ENCODE data around the gene CLSTN2.

- no peak for TF ChIP-seq CTCF (IDR thresholded peaks at IDR 0.05; ENCODE audit: low read depth, low read length, missing input control)
- TF ChIP-seq SP1 (IDR thresholded peaks at IDR 0.05): no peak
- TF ChIP-seq GABPA (IDR thresholded peaks at IDR 0.05 in 1 of 2, conservative IDR thresholded peaks at IDR 0.05 in 1 of 2): no peak
- TF ChIP-seq EGR1 (IDR thresholded peaks at IDR 0.05; ENCODE audit: low read depth in 2 of 2): no peak
- TF ChIP-seq TAF1 (conservative IDR thresholded peaks at IDR 0.05): no peak
- TF ChIP-seq YY1 (IDR thresholded peaks at IDR 0.05): no peak
- TF ChIP-seq REST (IDR thresholded peaks at IDR 0.05): no peak
Observed at GRCh38 chr3:140097874-140098635, 163.1 kb downstream of the CLSTN2 start.
